Fibroblast of peridontal ligament (primary cell): ENCODE data around the gene RASSF1.

Experiments used
- DNase-seq: peaks from one replicate; pipeline ENCODE4 v3.0.0-alpha.2; 2010; ENCODE audit errors: extremely low read depth

RASSF1 gene

DNA sequence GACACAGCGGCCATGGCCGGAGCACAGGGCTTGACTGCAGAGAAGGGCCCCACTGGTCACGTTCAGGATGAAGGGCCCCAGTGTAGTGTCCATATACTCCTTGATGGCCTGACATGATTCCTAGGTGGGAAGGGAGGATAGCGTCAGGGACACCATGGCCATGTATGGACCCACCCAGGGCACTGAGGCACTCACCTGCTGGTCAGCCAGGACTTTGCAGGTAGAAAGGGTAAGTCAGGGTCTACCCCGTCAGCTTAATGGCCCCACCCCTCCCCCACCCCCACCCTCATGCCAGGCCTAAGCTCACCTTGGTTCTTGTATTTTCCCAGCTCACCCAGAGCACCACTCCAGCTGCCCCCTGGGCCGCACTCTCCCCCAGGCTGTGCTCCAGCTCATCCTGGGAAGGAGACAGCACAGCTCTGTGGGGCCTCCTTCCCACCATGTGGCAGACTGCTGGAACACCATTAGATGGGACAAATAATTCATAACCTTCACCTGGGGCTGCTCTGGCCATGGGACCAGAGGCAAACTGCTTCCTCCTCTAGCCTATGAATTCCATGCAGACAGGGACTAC is 39.9 kb downstream of the RASSF1 start:
- no peak for DNase-seq

- DNase-seq, result peak; percentile 57
These were observed 40.5 kb downstream of the RASSF1 start for GRCh38 chr3:50299929-50300680.

GRCh38 chr3:50299638-50299928 is 41.1 kb downstream of the RASSF1 start:
- DNase-seq, result no peak

- peak; percentile 99 for DNase-seq
These were observed 41.6 kb downstream of the RASSF1 start, which contains the start of the genes HYAL3 and NAA80 for GRCh38 chr3:50298836-50299637. Gene HYAL3, minus strand, starts transcription at chr3:50299405. Its CDS starts 3,803 bp downstream, at chr3:50295602. Gene NAA80, minus strand, starts transcription at chr3:50299405. Its CDS starts 1,942 bp downstream, at chr3:50297463.

GRCh38 chr3:50297896-50298725 is 42.5 kb downstream of the RASSF1 start:
- no peak for DNase-seq

DNA sequence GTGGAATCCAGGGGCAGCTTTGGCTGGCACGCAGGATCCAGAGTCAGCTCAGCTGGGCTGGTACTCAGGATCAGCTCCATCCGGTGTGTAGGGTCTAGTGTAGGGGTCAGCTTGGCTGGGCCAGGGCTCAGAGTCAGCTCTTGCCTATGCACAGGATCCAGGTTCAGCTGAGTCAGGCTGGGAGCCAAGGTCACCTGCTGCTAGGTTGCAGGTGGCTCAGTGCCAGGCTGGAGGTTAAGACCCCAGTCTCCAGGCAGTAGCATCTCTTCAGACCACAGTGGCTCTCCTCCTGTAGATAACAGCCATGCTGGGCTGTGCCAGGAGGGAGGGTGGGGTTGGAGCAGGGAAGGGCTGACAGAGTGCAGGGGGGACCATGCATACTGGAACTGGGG is 43.3 kb downstream of the RASSF1 start:
- DNase-seq, result no peak

GRCh38 chr3:50296721-50297383 is 43.8 kb downstream of the RASSF1 start:
- no peak for DNase-seq

GRCh38 chr3:50295553-50296431 is 44.8 kb downstream of the RASSF1 start:
- DNase-seq, result no peak

- DNase-seq, result no peak
These were observed 45.9 kb downstream of the RASSF1 start for GRCh38 chr3:50294492-50295403.

- no peak for DNase-seq
These were observed 46.5 kb downstream of the RASSF1 start for GRCh38 chr3:50294089-50294488.

DNA sequence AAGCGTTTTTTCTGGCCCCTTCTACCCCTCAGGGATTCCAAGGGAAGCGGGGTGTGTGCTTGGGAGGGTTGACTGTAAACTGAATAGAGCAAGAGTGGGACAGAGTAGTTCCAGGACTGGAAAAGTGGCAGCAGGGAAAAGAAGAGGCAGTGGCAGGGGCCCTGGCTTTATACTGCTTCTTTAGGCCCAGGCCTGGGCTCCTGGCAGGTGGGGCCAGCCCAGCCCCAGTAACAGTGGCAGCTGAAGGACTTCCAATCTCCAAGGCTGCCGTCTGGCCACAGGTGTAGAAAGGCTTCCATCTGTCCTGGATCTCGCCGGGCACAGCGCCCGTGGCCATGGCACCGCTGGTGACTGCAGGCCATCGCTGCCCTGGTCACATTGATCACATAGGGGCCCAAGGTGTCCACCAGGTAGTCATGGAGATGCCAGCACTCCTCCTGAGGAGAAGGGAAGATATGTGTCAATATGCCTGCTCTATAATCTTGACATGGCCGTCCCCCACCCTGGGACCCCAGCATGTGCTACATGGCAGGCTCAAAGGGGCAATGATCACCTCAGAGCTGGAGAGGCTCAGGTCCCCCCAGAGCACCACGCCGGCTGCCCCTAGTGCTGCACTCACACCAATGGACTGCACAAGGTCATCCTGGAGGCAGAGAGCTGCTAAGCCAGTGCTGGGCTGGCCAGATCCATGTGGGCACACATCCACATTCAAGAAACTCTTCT is 47.4 kb downstream of the RASSF1 start:
- DNase-seq, result no peak

- peak; percentile 95 for DNase-seq
These were observed 48.2 kb downstream of the RASSF1 start, which contains the start of gene IFRD2 for GRCh38 chr3:50292159-50293078. Gene IFRD2, minus strand, starts transcription at chr3:50292429. Its CDS starts 155 bp downstream, at chr3:50292274.

DNA sequence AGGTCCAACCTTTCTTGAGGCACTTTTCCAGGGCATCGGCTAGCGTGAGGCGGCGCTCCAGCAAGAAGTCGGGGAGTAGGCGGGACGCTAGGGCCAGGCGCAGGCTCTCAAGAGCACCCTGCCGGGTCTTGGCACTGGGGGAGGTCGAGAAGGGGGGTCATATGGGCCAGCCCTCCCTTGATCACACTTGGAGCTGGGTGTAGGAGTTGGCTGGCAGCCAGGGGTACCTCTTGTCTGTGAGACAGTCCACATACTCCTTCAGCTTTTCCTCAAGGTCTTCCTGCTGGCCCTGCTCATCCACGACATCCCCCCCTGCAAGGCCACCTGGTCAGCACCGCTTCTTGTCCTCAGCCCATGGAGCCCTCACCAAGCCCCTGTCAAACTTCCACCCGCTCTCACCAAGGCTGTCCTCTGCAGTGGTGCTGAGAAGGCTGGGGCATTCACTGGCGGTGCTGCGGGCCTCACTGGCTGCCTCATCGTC is 50.4 kb downstream of the RASSF1 start:
- DNase-seq, result no peak

- no peak for DNase-seq
These were observed 51.5 kb downstream of the RASSF1 start for GRCh38 chr3:50289130-50289529.

GRCh38 chr3:50288387-50289007 is 52.1 kb downstream of the RASSF1 start:
- no peak for DNase-seq

GRCh38 chr3:50287262-50287661 is 53.4 kb downstream of the RASSF1 start:
- no peak for DNase-seq
